NCI-H2107 treated with DMSO at 0.1 percent for 48 hours (cell line): ENCODE results near the gene CERS3.
"Not testable (repeated sequence)": the region's sequence is repeated elsewhere in the genome, so short reads cannot be mapped to it uniquely, and the experiment has no call there.

ENCODE experiments used
- DNase-seq: peaks from one replicate; lab custom pipeline; 2025; ENCODE audit not compliant: unreplicated experiment; lab: John Stamatoyannopoulos, UW

Gene CERS3

DNA sequence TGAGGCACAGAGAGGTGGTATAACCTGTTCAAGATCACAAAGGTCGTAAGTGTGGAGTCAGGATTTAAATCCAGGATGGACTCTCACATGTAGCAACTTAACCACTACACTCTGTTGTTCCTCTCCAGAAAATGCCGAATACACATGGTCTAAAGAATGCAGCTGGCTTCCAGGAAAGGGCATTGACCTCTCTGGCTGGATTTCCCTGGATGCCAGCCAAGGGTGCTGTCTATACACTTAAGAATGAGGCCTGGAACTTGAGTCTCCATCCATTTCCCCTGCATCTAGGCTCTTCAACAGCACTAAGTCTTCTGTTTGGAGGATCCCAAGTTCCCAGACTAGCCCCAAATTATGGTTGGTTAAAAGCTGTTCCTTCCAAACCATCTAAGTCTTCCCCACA is 60.5 kb downstream of the CERS3 start:
- DNase-seq: no peak

GRCh38 chr15:100466073-100466472 is 62.7 kb downstream of the CERS3 start:
- no peak for DNase-seq

GRCh38 chr15:100464888-100465287 is 63.9 kb downstream of the CERS3 start:
- DNase-seq: no peak

GRCh38 chr15:100464256-100464655 is 64.5 kb downstream of the CERS3 start:
- no peak for DNase-seq

DNA sequence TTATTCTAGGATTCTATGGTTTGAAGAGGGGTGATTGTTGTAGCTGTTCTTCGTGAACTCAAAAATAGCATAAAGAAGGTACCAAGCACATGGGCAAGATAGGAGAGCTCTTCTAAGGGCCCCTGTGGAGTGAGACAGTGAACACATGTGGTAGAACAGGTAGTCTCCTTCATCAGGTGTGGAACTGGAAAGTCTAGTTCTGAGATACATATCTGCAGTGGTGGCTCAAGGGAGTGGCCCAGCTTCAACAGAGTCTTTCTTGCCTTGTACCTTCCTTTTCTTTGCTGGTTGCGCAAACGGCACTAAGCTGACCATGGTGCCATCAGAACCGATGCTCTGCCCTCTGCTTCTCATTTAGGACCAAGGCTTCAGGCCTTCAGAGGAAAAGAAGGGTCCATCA is 65.2 kb downstream of the CERS3 start:
- no peak for DNase-seq

DNA sequence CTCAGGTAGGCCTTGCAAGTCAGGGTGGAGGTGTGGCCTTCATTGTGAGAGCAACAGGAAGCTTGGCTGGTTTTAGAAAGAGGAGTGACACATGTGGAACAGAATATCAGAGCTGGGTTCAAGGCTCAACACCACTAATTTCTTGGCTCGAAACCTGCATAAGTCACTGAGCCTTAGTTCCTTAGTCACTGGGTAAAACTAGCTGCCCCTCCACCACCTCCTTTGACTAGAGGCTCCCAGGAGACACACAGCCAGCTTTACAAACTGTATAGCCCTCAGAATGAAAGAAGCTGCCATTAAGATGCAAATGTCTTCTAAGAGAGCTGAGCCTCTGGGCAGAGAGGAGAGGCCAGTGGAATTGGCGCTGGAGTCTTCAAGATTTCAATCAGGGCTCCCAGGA is 67.7 kb downstream of the CERS3 start:
- DNase-seq: no peak

DNA sequence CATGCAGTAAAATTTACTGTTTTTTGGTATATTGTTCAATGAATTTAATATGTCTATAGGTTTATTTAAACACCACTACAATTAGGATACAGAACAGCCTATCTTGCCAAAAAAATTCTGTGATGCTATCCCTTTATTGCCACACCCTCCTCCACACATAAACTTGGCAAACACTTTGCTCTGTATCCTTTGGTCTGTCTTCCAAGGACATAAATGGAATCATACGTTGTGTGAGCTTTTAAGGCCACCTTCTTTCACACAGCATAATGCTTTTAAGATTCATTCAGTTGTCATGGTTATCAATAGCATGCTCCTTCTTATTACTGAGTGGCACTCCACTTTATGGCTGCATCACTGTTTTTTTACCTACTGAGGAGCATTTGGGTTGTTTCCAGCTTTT is 71.5 kb downstream of the CERS3 start:
- DNase-seq: no peak

- no peak for DNase-seq
Observed at GRCh38 chr15:100454148-100454547, 74.6 kb downstream of the CERS3 start.

- no peak for DNase-seq
Observed at GRCh38 chr15:100448481-100448880, 80.3 kb downstream of the CERS3 start.

GRCh38 chr15:100441063-100441462 is 87.7 kb downstream of the CERS3 start:
- not testable (repeated sequence) for DNase-seq

- DNase-seq: no peak
Observed at GRCh38 chr15:100439514-100439913, 89.2 kb downstream of the CERS3 start.

DNA sequence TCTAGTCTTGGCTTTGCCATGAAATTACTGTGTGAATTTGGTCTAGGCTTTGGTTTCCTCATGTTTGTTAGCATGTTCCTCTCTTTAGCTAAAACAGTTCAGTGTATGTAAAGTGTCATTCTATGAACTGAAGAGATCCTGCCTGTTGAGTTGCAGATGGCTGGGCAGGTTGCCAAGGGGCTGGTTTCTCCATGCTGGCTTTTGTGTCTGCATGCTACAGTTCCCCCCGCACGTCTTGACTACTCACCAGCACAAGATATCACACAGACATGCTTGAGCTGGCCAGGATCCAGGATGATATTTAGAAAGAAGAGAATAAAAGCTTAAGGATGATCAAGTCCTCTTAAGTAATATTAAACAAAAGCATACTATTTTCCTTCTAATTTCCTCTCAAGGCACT is 90.2 kb downstream of the CERS3 start:
- no peak for DNase-seq

DNA sequence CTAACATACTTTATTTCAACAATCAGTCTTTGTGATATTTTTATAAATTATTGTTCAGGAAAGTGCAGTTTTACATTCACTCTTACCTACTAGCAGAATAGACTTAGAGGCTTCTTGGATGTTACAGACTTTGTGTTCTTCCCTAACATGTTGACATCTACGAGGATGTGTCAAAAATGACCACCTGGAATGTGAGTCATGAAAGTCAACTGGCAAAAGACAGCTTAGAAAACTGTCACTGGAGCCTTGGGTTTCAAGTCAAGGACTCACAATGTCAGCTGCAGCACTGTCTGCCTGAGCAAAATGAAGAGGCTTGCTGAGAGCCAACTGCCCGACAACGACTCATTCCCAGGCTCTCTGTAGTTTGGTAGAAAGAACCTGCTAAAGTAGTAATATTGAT is 91.5 kb downstream of the CERS3 start:
- DNase-seq: no peak

DNA sequence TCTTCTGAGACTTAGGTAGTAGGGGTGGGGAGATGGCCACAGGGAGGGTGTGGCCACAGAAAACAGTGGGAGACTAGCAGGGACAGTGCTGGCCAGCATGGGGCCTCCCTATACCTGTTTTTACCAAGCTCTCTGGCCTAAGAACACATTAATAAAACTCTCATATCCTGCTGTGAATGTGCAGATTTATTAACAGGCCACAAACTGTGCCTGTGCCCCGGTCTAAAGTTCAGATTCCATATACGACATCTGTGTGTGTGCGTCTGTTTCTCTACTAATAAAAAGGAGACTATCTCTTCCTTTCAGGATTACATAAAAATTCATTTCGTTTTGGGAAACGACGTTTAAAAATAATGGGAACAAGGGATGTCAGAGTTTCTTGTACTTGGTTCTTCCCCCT is 94.2 kb downstream of the CERS3 start:
- no peak for DNase-seq

GRCh38 chr15:100434038-100434437 is 94.7 kb downstream of the CERS3 start:
- no peak for DNase-seq

DNA sequence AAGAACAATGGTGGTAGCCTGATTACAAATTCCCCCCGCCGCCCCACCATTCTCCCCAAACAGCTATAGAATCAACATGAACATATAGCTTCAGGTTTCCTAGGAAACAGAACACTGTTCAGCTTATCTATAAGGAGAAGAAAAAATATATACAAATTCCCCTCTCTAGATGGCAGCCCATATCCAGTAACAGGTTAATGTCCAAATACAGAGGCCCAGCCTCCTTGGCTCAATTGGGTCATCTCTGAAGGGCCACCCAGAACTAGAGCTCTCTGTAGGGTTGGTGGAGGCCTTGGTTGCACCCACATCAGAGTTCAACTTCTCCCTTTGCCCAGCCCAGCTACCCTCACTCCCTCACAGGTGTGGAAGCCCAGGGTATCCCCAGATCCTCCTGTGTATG is 95.4 kb downstream of the CERS3 start:
- DNase-seq: no peak

- DNase-seq: no peak
Observed at GRCh38 chr15:100430411-100430810, 98.3 kb downstream of the CERS3 start.

DNA sequence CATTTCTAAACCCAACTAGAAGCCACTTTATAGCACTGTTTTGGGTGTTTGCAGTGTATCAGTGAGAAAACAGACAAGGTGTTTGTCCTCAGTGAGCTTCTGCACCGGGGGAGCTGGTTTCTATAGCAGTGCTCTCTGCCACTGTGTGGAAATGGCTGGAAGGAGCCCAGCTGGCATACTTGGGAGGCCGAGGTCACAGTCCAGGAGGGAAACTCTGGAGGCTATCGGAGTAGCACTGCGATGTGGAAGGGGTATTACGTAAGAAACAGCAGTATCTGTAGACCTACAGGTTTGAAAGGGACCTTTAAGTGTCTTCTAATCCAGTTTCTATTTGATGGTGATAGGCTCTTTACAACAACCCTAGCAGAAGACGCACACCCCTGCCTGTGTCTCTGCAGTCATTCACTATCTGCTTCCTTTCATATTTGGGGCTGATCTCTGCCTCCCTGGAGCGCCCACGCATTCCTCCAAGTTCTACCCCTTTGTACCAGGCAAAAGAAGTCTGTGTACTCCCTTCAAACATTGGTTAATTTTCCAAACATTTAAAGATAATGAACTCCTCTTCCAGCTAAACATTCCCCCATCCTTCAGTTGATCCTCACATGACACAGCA is 99.5 kb downstream of the CERS3 start:
- DNase-seq: no peak

DNA sequence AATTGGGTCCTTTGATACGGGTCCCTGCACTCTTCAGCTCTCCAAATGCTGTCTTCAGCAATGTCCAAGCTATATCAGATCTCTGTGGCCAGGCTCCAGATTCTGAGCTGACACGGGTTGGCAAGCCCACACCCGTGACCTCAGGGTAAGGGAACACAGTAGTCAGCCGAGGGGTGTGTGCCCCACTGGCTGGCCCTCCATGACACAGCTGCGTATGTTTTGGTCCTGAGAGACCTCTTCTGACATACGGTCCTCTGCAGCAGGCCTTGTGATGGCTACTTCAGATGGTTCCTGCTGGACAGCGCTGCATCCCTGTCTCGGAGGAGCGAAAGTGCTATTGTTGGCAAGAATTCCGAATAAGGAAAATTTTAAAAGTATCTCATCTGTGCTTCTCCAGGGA is 101.8 kb downstream of the CERS3 start:
- DNase-seq: no peak

- no peak for DNase-seq
Observed at GRCh38 chr15:100405179-100405578, 123.6 kb downstream of the CERS3 start.

- no peak for DNase-seq
Observed at GRCh38 chr15:100400996-100401395, 127.8 kb downstream of the CERS3 start.

DNA sequence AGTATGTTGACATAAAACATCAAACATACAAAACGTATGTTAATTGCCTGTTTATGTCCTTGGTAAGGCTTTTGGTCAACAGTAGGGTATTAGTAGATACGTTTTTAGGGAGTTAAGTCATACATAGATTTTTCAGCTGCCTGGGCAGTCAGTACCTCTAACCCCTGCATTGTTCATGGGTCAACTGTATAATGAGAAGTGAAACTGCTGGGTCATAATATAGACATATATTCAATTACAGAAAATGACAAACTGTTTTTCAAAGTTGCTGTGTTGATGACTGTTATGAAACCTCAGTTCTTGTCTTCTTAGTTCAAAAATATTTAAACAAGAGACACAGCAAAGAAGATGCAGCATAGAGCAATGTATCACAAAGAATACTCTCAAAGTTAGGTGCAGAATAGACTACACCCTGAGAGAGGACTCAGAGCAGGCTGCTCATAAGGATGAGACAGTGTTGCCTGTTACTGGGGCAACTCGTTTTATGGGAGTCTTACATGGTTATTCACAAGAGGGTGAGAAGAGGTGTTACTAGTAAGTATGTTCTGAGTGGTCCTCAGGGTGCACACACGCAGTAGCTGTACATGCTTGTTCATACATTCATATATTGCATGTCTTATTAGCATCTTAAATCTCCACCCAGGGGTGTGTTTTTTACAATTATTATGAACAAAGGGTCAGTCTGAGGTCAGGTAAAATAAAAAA is 133.9 kb downstream of the CERS3 start:
- no peak for DNase-seq

- no peak for DNase-seq
Observed at GRCh38 chr15:100393008-100393407, 135.7 kb downstream of the CERS3 start.
